CD8-positive, alpha-beta memory T cell (primary cell): Measurements from ENCODE around the gene SLC27A3. TPM values are rescaled to one million over a fixed set of nuclear protein-coding genes. Genes with fewer than 3 reads are reported as not detected.
A peak's percentile ranks its signal among the peaks of the same experiment; 100 is the strongest.

Experiments used
- CTCF ChIA-PET: fragments of 350-600 bp; sonication (Branson Sonifier 250); formaldehyde crosslinking; loops from one replicate; lab custom pipeline; 2021; ENCODE audit warnings: antibody characterized with exemption; lab: Charles Lee
- POLR2A ChIA-PET: fragments of 350-600 bp; sonication (Branson Sonifier 250); formaldehyde crosslinking; loops from one replicate; lab custom pipeline; 2021; ENCODE audit warnings: antibody characterized with exemption; lab: Charles Lee
- DNase-seq, 5 donors: peaks; one replicate each; pipeline versions ENCODE4 v3.0.0 to v3.0.0-alpha.2; 2020 to 2022; ENCODE audit warnings: mixed read lengths in 1 of 5
- H3K27ac ChIP-seq: one replicate; pipeline ENCODE4 v1.7.0; 2013; ENCODE audit warnings: low read depth, mild to moderate bottlenecking, low read length, moderate library complexity
- H3K27me3 ChIP-seq: 2 replicates; pipeline ENCODE4 v1.7.0; 2013; ENCODE audit warnings: low read length, mild to moderate bottlenecking; ENCODE audit not compliant: insufficient read depth, poor library complexity, severe bottlenecking
- H3K36me3 ChIP-seq: 2 replicates; pipeline ENCODE4 v1.7.0; 2013; ENCODE audit warnings: mild to moderate bottlenecking, low read length, moderate library complexity; ENCODE audit not compliant: insufficient read depth
- H3K4me1 ChIP-seq: 2 replicates; pipeline ENCODE4 v1.7.0; 2013; ENCODE audit warnings: mild to moderate bottlenecking, low read length, moderate library complexity; ENCODE audit not compliant: insufficient read depth
- H3K4me3 ChIP-seq: 2 replicates; pipeline ENCODE4 v1.7.0; 2013; ENCODE audit warnings: mild to moderate bottlenecking, low read length
- H3K9me3 ChIP-seq: 2 replicates; pipeline ENCODE4 v1.7.0; 2013; ENCODE audit warnings: mild to moderate bottlenecking, low read length
- H3K27ac Mint-ChIP-seq, 8 donors: one replicate each; pipeline ENCODE4 v1.8.0; 2020 to 2021; ENCODE audit warnings: mixed read lengths in 8 of 8, mild to moderate bottlenecking in 6 of 8, inconsistent platforms in 3 of 8, moderate library complexity in 3 of 8
- H3K27me3 Mint-ChIP-seq, 2 donors: one replicate each; pipeline ENCODE4 v1.8.0; 2020 to 2021; ENCODE audit warnings: mixed read lengths in 2 of 2, mild to moderate bottlenecking in 1 of 2, moderate library complexity in 1 of 2
- H3K36me3 Mint-ChIP-seq, 3 donors: one replicate each; pipeline ENCODE4 v1.8.0; 2020 to 2021; ENCODE audit warnings: mixed read lengths in 3 of 3, inconsistent platforms in 1 of 3, mild to moderate bottlenecking in 1 of 3
- H3K4me1 Mint-ChIP-seq, 3 donors: one replicate each; pipeline ENCODE4 v1.8.0; 2020 to 2021; ENCODE audit warnings: mixed read lengths in 3 of 3, inconsistent platforms in 1 of 3, mild to moderate bottlenecking in 1 of 3
- H3K4me3 Mint-ChIP-seq, 7 donors: one replicate each; pipeline ENCODE4 v1.8.0; 2020 to 2021; ENCODE audit warnings: mixed read lengths in 7 of 7, mild to moderate bottlenecking in 6 of 7, moderate library complexity in 4 of 7, inconsistent platforms in 2 of 7
- H3K9me3 Mint-ChIP-seq, 5 donors: one replicate each; pipeline ENCODE4 v1.8.0; 2020 to 2022; ENCODE audit warnings: mixed read lengths in 5 of 5, mild to moderate bottlenecking in 3 of 5, moderate library complexity in 2 of 5, inconsistent platforms in 1 of 5
- polyA plus RNA-seq: library from polyadenylated mRNA; unstranded; fragments of 300-500 nt; fragmentation: Illumina TruSeq; gene quantifications from one replicate; pipeline ENCODE4 v1.2.3, GENCODE V29; 2021
- total RNA-seq, 2 experiments: library from RNA; stranded (reverse); gene quantifications; one replicate each; pipeline ENCODE4 v1.2.3, GENCODE V29; 2021

SLC27A3 gene
- total and polyA plus RNA-seq, 3 experiments from 2014 or later = 9.9 to 29.3 (median 11.3) TPM

- H3K4me3 Mint-ChIP-seq = no peak overlapping the region
- ChIA-PET CTCF (interaction anchor here (1.2 to 1.3 kb wide), 2 partner anchors 12 to 13 kb away, joined by 3 to 4 read pairs; no protein-coding TSS in a partner anchor), POLR2A (no interaction called here)
- no peaks in the 10 kb centered on the region for H3K27me3 Mint-ChIP-seq
- Histone ChIP-seq H3K4me1 (peaks cover 4% of the 10 kb centered on the region), H3K27ac (no peak overlapping the region), H3K4me3 (no peak overlapping the region), H3K9me3 (no peaks in the 10 kb centered on the region), H3K36me3 (peaks cover 5% of the 10 kb centered on the region), H3K27me3 (no peaks in the 10 kb centered on the region)
- H3K27ac Mint-ChIP-seq = no peak overlapping the region
- H3K9me3 Mint-ChIP-seq = no peaks in the 10 kb centered on the region
- DNase-seq = no peak
- H3K4me1 Mint-ChIP-seq = peaks cover 12 to 24% (median 13%) of the 10 kb centered on the region in 3 donors
- peaks cover 0 to 23% (median 9%) of the 10 kb centered on the region in 3 donors for H3K36me3 Mint-ChIP-seq
Measured at GRCh38 chr1:153735090-153735420, 40.2 kb upstream of the SLC27A3 start.

- H3K36me3 ChIP-seq = peaks cover 27% of the 10 kb centered on the region
- H3K27ac Mint-ChIP-seq = peak overlapping the region in 3 of 8 donors; percentile 8 to 63 (median 59)
Measured at GRCh38 chr1:153741986-153742385, 33.2 kb upstream of the SLC27A3 start.

GRCh38 chr1:153742411-153743142 is 32.6 kb upstream of the SLC27A3 start:
- H3K4me1 Mint-ChIP-seq = peaks cover 4 to 14% (median 5%) of the 10 kb centered on the region in 3 donors
- H3K4me1 ChIP-seq = no peaks in the 10 kb centered on the region
- H3K27me3 ChIP-seq = no peaks in the 10 kb centered on the region
- no peak overlapping the region for H3K27ac ChIP-seq
- ChIA-PET POLR2A (no interaction called here), CTCF (interaction anchor here (2.5 kb wide), 1 partner anchor 9 kb away, joined by 8 read pairs; no protein-coding TSS in a partner anchor)
- H3K4me3 Mint-ChIP-seq = no peak overlapping the region
- H3K4me3 ChIP-seq = no peak overlapping the region
- H3K27me3 Mint-ChIP-seq = no peaks in the 10 kb centered on the region
- H3K36me3 ChIP-seq = peaks cover 31% of the 10 kb centered on the region
- no peaks in the 10 kb centered on the region for H3K9me3 Mint-ChIP-seq
- H3K36me3 Mint-ChIP-seq = peaks cover 12 to 71% (median 27%) of the 10 kb centered on the region in 3 donors
- peak overlapping the region in 3 of 8 donors; percentile 30 to 63 (median 59) for H3K27ac Mint-ChIP-seq
- H3K9me3 ChIP-seq = no peaks in the 10 kb centered on the region
- no peak for DNase-seq

More at GRCh38 chr1:153741986-153742385, 33.2 kb upstream of the SLC27A3 start:
- Histone ChIP-seq H3K27me3 (no peaks in the 10 kb centered on the region), H3K4me1 (no peaks in the 10 kb centered on the region), H3K9me3 (no peaks in the 10 kb centered on the region), H3K4me3 (no peak overlapping the region), H3K27ac (no peak overlapping the region)
- Mint-ChIP-seq H3K4me3 (no peak overlapping the region), H3K4me1 (peaks cover 4 to 14% (median 5%) of the 10 kb centered on the region in 3 donors), H3K36me3 (peaks cover 12 to 68% (median 24%) of the 10 kb centered on the region in 3 donors), H3K9me3 (no peaks in the 10 kb centered on the region), H3K27me3 (no peaks in the 10 kb centered on the region)
- ChIA-PET CTCF (interaction anchor here (2.5 kb wide), 1 partner anchor 10 kb away, joined by 8 read pairs; no protein-coding TSS in a partner anchor), POLR2A (no interaction called here)
- no peak for DNase-seq

GRCh38 chr1:153745417-153745816 is 29.8 kb upstream of the SLC27A3 start:
- Mint-ChIP-seq H3K27me3 (no peaks in the 10 kb centered on the region), H3K36me3 (peaks cover 17 to 89% (median 34%) of the 10 kb centered on the region in 3 donors), H3K9me3 (no peaks in the 10 kb centered on the region), H3K4me3 (no peak overlapping the region), H3K4me1 (peaks cover 9 to 19% (median 11%) of the 10 kb centered on the region in 3 donors), H3K27ac (peak overlapping the region in 2 of 8 donors; percentile 10 to 28)
- no peaks in the 10 kb centered on the region for H3K27me3 ChIP-seq
- ChIA-PET POLR2A (no interaction called here), CTCF (no interaction called here)
- peaks cover 52% of the 10 kb centered on the region for H3K36me3 ChIP-seq
- H3K4me1 ChIP-seq = no peaks in the 10 kb centered on the region
- no peak overlapping the region for H3K4me3 ChIP-seq
- H3K9me3 ChIP-seq = no peaks in the 10 kb centered on the region
- no peak for DNase-seq
- H3K27ac ChIP-seq = no peak overlapping the region

GRCh38 chr1:153746174-153746573 is 29.0 kb upstream of the SLC27A3 start:
- Mint-ChIP-seq H3K27ac (no peak overlapping the region), H3K9me3 (no peaks in the 10 kb centered on the region), H3K27me3 (no peaks in the 10 kb centered on the region), H3K4me3 (no peak overlapping the region), H3K4me1 (peaks cover 9 to 19% (median 11%) of the 10 kb centered on the region in 3 donors), H3K36me3 (peaks cover 22 to 90% (median 33%) of the 10 kb centered on the region in 3 donors)
- POLR2A ChIA-PET = no interaction called here
- no peaks in the 10 kb centered on the region for H3K9me3 ChIP-seq
- no peak overlapping the region for H3K4me3 ChIP-seq
- peaks cover 52% of the 10 kb centered on the region for H3K36me3 ChIP-seq
- no peaks in the 10 kb centered on the region for H3K27me3 ChIP-seq
- CTCF ChIA-PET = no interaction called here
- no peaks in the 10 kb centered on the region for H3K4me1 ChIP-seq
- no peak overlapping the region for H3K27ac ChIP-seq
- DNase-seq = no peak

- Mint-ChIP-seq H3K27ac (peak overlapping the region in 2 of 8 donors; percentile 3 to 7), H3K4me3 (no peak overlapping the region), H3K36me3 (peaks cover 12 to 88% (median 34%) of the 10 kb centered on the region in 3 donors), H3K9me3 (no peaks in the 10 kb centered on the region), H3K27me3 (no peaks in the 10 kb centered on the region), H3K4me1 (peaks cover 5 to 8% (median 6%) of the 10 kb centered on the region in 3 donors)
- POLR2A ChIA-PET = interaction anchor here (0.5 kb wide), 1 partner anchor 77 kb away, joined by 4 read pairs; no protein-coding TSS in a partner anchor
- Histone ChIP-seq H3K27me3 (no peaks in the 10 kb centered on the region), H3K4me3 (no peak overlapping the region), H3K36me3 (peaks cover 62% of the 10 kb centered on the region), H3K9me3 (no peaks in the 10 kb centered on the region), H3K27ac (no peak overlapping the region), H3K4me1 (no peaks in the 10 kb centered on the region)
- peak in 1 of 5 donors; percentile 12 for DNase-seq
- CTCF ChIA-PET = interaction anchor here (1.0 to 2.8 kb wide), 8 partner anchors 11 to 239 kb away, joined by 3 to 14 read pairs (median 4); partner anchors contain the start of genes NPR1 and RAB13
Measured at GRCh38 chr1:153748903-153749302, 26.3 kb upstream of the SLC27A3 start.

- no peaks in the 10 kb centered on the region for H3K9me3 ChIP-seq
- H3K27me3 ChIP-seq = no peaks in the 10 kb centered on the region
- H3K4me3 ChIP-seq = no peak overlapping the region
- Mint-ChIP-seq H3K9me3 (no peaks in the 10 kb centered on the region), H3K27ac (peak overlapping the region in 6 of 8 donors; percentile 3 to 66 (median 37)), H3K36me3 (peaks cover 12 to 88% (median 32%) of the 10 kb centered on the region in 3 donors), H3K27me3 (no peaks in the 10 kb centered on the region), H3K4me1 (peaks cover 4 to 6% (median 5%) of the 10 kb centered on the region in 3 donors), H3K4me3 (no peak overlapping the region)
- POLR2A ChIA-PET = no interaction called here
- no peak overlapping the region for H3K27ac ChIP-seq
- H3K36me3 ChIP-seq = peaks cover 63% of the 10 kb centered on the region
- DNase-seq = peak; percentile 64 to 84 (median 66)
- H3K4me1 ChIP-seq = no peaks in the 10 kb centered on the region
- CTCF ChIA-PET = interaction anchor here (0.7 to 2.8 kb wide), 8 partner anchors 9 to 239 kb away, joined by 3 to 14 read pairs (median 4); partner anchors contain the start of genes NPR1 and RAB13
Measured at GRCh38 chr1:153749408-153750005, 25.7 kb upstream of the SLC27A3 start.
